CD4-positive, alpha-beta T cell (primary cell): Measurements from ENCODE around the gene NT5DC3. TPM values are rescaled to one million over a fixed set of nuclear protein-coding genes. Genes with fewer than 3 reads are reported as not detected.

Source experiments
- ATAC-seq: fragments of 200-7000 bp; cut with Tn5 transposase; one replicate; pipeline ENCODE4 v1.10.0; 2022; ENCODE audit warnings: mild to moderate bottlenecking; ENCODE audit not compliant: poor library complexity
- CTCF ChIA-PET: fragments of 350-600 bp; sonication (Branson Sonifier 250); formaldehyde crosslinking; loops from one replicate; lab custom pipeline; 2021; ENCODE audit warnings: antibody characterized with exemption, inconsistent platforms; lab: Charles Lee
- POLR2A ChIA-PET: fragments of 350-600 bp; sonication (Branson Sonifier 250); formaldehyde crosslinking; loops from one replicate; lab custom pipeline; 2021; ENCODE audit warnings: antibody characterized with exemption, inconsistent platforms; lab: Charles Lee
- DNase-seq, 14 experiments: peaks; one replicate each; pipeline ENCODE4 v3.0.0-alpha.2; 2013 to 2020; ENCODE audit warnings: mixed read lengths in 2 of 14
- H3K27ac ChIP-seq, 2 donors: one replicate each; pipeline versions ENCODE4 v1.5.1 to v1.7.0; 2013; ENCODE audit warnings: low read length in 2 of 2, low read depth in 1 of 2, mild to moderate bottlenecking in 1 of 2
- H3K27me3 ChIP-seq, 2 experiments: 1 replicate in 1 of 2; 2 replicates in 1 of 2; pipeline versions ENCODE4 v1.6.1 to v1.7.0; 2013; ENCODE audit warnings: low read length in 2 of 2, control low read depth in 1 of 2, mild to moderate bottlenecking in 1 of 2, moderate library complexity in 1 of 2; ENCODE audit not compliant: insufficient read depth in 2 of 2, control insufficient read depth in 1 of 2
- H3K36me3 ChIP-seq: one replicate; pipeline ENCODE4 v1.6.1; 2013; ENCODE audit warnings: low read length, control low read depth; ENCODE audit not compliant: insufficient read depth
- H3K4me1 ChIP-seq: one replicate; pipeline ENCODE4 v1.6.1; 2013; ENCODE audit warnings: low read length, control low read depth; ENCODE audit not compliant: insufficient read depth
- H3K4me3 ChIP-seq: one replicate; pipeline ENCODE4 v1.5.1; 2013; ENCODE audit warnings: mild to moderate bottlenecking, low read length, moderate library complexity
- H3K9me3 ChIP-seq, 2 experiments: 1 replicate in 1 of 2; 2 replicates in 1 of 2; pipeline versions ENCODE4 v1.6.1 to v1.7.0; 2013; ENCODE audit warnings: low read length in 2 of 2, mild to moderate bottlenecking in 2 of 2, control low read depth in 1 of 2, moderate library complexity in 1 of 2; ENCODE audit not compliant: control insufficient read depth in 1 of 2, insufficient read depth in 1 of 2
- H3K27ac Mint-ChIP-seq: one replicate; pipeline ENCODE4 v1.8.0; 2020; ENCODE audit warnings: mixed read lengths
- H3K27me3 Mint-ChIP-seq: one replicate; pipeline ENCODE4 v1.8.0; 2021; ENCODE audit warnings: mixed read lengths
- H3K36me3 Mint-ChIP-seq: one replicate; pipeline ENCODE4 v1.8.0; 2021; ENCODE audit warnings: low read depth, mixed read lengths
- H3K4me1 Mint-ChIP-seq: one replicate; pipeline ENCODE4 v1.8.0; 2021; ENCODE audit warnings: low read depth, mixed read lengths
- H3K4me3 Mint-ChIP-seq: one replicate; pipeline ENCODE4 v1.8.0; 2020; ENCODE audit warnings: mild to moderate bottlenecking, mixed read lengths
- H3K9me3 Mint-ChIP-seq: one replicate; pipeline ENCODE4 v1.8.0; 2020; ENCODE audit warnings: mixed read lengths
- intact Hi-C, 2 experiments: fragments of 100-400 bp; cut with DNase I in 1 of 2; cut with micrococcal nuclease in 1 of 2; formaldehyde crosslinking; loops; one replicate each; pipeline versions ENCODE4 v1.15.1 to v1.9.0; 2023 to 2025; cut with DNase I, micrococcal nuclease
- total RNA-seq, 174 experiments: library from RNA in 2 of 174; stranded (reverse) in 2 of 174; gene quantifications; one replicate each; pipeline ENCODE4 v1.2.3 and lab custom pipeline; 2021 to 2026
- TF ChIP-seq, protein P1 (sequence below): fragments of 200-600 bp; IDR thresholded peaks from one replicate; pipeline ENCODE4 v1.8.0; 2022; ENCODE audit warnings: antibody characterized with exemption, mild to moderate bottlenecking

Gene NT5DC3
- total RNA-seq, 2 experiments from 2014 or later, result 3.5 to 4.0 TPM

GRCh38 chr12:103786201-103786600 lies 54.8 kb downstream of the NT5DC3 start:
- Mint-ChIP-seq H3K27ac (no peak overlapping the region), H3K36me3 (peaks cover 41% of the 10 kb centered on the region), H3K4me1 (no peaks in the 10 kb centered on the region), H3K4me3 (no peak overlapping the region), H3K27me3 (no peaks in the 10 kb centered on the region), H3K9me3 (no peaks in the 10 kb centered on the region)
- CTCF ChIA-PET, result no interaction called here
- Histone ChIP-seq H3K4me1 (no peaks in the 10 kb centered on the region), H3K9me3 (no peaks in the 10 kb centered on the region), H3K27ac (no peak overlapping the region), H3K4me3 (no peak overlapping the region), H3K27me3 (no peaks in the 10 kb centered on the region), H3K36me3 (peaks cover 8% of the 10 kb centered on the region)
- DNase-seq, result no peak
- POLR2A ChIA-PET, result no interaction called here
- ATAC-seq, result no peak
- TF ChIP-seq, protein P1, sequence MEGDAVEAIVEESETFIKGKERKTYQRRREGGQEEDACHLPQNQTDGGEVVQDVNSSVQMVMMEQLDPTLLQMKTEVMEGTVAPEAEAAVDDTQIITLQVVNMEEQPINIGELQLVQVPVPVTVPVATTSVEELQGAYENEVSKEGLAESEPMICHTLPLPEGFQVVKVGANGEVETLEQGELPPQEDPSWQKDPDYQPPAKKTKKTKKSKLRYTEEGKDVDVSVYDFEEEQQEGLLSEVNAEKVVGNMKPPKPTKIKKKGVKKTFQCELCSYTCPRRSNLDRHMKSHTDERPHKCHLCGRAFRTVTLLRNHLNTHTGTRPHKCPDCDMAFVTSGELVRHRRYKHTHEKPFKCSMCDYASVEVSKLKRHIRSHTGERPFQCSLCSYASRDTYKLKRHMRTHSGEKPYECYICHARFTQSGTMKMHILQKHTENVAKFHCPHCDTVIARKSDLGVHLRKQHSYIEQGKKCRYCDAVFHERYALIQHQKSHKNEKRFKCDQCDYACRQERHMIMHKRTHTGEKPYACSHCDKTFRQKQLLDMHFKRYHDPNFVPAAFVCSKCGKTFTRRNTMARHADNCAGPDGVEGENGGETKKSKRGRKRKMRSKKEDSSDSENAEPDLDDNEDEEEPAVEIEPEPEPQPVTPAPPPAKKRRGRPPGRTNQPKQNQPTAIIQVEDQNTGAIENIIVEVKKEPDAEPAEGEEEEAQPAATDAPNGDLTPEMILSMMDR, result no peak
- intact Hi-C loops, result no loop called here

GRCh38 chr12:103785243-103786031 lies 55.6 kb downstream of the NT5DC3 start:
- no peak overlapping the region for H3K4me3 ChIP-seq
- no peak overlapping the region for H3K27ac ChIP-seq
- Mint-ChIP-seq H3K4me3 (no peak overlapping the region), H3K4me1 (no peaks in the 10 kb centered on the region), H3K9me3 (no peaks in the 10 kb centered on the region), H3K36me3 (peaks cover 44% of the 10 kb centered on the region), H3K27me3 (no peaks in the 10 kb centered on the region), H3K27ac (no peak overlapping the region)
- ATAC-seq, result no peak
- no peaks in the 10 kb centered on the region for H3K9me3 ChIP-seq
- intact Hi-C loops, result no loop called here
- POLR2A ChIA-PET, result no interaction called here
- DNase-seq, result no peak
- no peaks in the 10 kb centered on the region for H3K4me1 ChIP-seq
- peaks cover 8% of the 10 kb centered on the region for H3K36me3 ChIP-seq
- CTCF ChIA-PET, result no interaction called here
- TF ChIP-seq, protein P1, result no peak
- no peaks in the 10 kb centered on the region for H3K27me3 ChIP-seq

DNA sequence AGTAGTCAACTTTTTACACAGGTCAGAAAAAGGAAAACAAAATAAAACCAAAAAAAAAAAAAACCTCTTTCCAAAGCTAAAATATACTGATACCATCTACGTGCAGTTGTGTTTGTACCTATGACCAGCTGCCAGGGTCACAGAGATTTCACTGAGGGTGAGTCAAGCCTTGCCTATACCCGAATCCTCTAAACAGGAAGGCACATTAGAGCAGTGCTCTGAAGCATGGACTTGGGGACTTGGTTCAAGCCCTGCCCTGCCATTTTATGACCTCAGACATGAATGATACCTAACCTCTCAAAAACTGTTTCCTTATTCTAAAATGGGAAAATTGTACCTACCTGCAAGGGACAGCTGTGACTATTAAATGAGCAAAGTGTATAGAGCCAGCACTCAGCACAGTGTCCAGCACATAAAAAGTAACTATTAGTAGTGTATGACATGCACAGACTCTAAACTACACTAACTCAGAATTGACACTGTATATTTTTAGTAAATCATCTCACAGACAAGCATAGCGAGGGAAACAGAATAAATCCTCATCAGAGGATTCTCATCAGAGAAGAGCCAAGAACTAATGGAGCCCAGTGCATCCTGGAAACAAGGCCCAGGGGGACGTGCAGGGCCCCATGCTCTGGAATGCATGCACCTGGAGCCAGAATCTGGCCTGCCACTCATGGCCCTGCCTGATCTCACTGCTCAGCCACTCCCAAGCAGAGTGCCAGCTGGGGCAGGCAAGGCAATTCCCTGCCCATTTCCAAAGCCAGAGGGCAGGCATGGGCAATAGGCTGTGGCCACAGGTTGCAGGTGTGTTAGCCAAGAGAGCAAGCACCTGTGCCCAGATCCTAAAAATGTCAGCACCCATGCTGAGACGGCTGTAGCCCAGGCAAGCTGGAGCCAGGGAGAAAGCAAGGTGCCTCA lies 57.0 kb downstream of the NT5DC3 start:
- ATAC-seq, result no peak
- no peak overlapping the region for H3K4me3 Mint-ChIP-seq
- Histone ChIP-seq H3K4me1 (no peaks in the 10 kb centered on the region), H3K27ac (no peak overlapping the region), H3K4me3 (no peak overlapping the region), H3K27me3 (no peaks in the 10 kb centered on the region), H3K36me3 (peaks cover 8% of the 10 kb centered on the region), H3K9me3 (no peaks in the 10 kb centered on the region)
- H3K9me3 Mint-ChIP-seq, result no peaks in the 10 kb centered on the region
- no peak overlapping the region for H3K27ac Mint-ChIP-seq
- no peaks in the 10 kb centered on the region for H3K4me1 Mint-ChIP-seq
- DNase-seq, result no peak
- peaks cover 58% of the 10 kb centered on the region for H3K36me3 Mint-ChIP-seq
- ChIA-PET CTCF (no interaction called here), POLR2A (no interaction called here)
- no peaks in the 10 kb centered on the region for H3K27me3 Mint-ChIP-seq
- TF ChIP-seq, protein P1, result no peak
- intact Hi-C loops, result no loop called here
